GM23338 (cell line): ENCODE measurements around the gene SNTG2.

Experiments
- EZH2 ChIP-seq: fragments of 200-600 bp; sonication (generic); IDR thresholded peaks from one replicate; pipeline ENCODE4 v1.8.0; 2017; ENCODE audit warnings: antibody characterized with exemption, mild to moderate bottlenecking, low read depth; ENCODE audit not compliant: unreplicated experiment
- JUNB ChIP-seq: IDR thresholded peaks from one replicate; pipeline ENCODE4 v1.6.1; 2016; ENCODE audit warnings: antibody characterized with exemption; ENCODE audit not compliant: unreplicated experiment
- POLR2AphosphoS5 ChIP-seq: IDR thresholded peaks from 2 replicates; pipeline ENCODE4 v1.6.1; 2016; ENCODE audit warnings: antibody characterized with exemption, low read depth
- TF ChIP-seq, protein P1 (sequence below), 2 experiments: fragments of 200-600 bp in 1 of 2; sonication (generic) in 1 of 2; conservative IDR thresholded peaks; 2 replicates each; pipeline versions ENCODE4 v1.5.1 to v1.6.1; 2016 to 2017; ENCODE audit warnings: antibody characterized with exemption in 2 of 2, low read depth in 2 of 2, mild to moderate bottlenecking in 2 of 2, moderate library complexity in 1 of 2
- TF ChIP-seq, protein P2 (sequence below): IDR thresholded peaks from 2 replicates; pipeline ENCODE4 v1.6.1; 2016; ENCODE audit warnings: antibody characterized with exemption

- TF ChIP-seq, protein P1, sequence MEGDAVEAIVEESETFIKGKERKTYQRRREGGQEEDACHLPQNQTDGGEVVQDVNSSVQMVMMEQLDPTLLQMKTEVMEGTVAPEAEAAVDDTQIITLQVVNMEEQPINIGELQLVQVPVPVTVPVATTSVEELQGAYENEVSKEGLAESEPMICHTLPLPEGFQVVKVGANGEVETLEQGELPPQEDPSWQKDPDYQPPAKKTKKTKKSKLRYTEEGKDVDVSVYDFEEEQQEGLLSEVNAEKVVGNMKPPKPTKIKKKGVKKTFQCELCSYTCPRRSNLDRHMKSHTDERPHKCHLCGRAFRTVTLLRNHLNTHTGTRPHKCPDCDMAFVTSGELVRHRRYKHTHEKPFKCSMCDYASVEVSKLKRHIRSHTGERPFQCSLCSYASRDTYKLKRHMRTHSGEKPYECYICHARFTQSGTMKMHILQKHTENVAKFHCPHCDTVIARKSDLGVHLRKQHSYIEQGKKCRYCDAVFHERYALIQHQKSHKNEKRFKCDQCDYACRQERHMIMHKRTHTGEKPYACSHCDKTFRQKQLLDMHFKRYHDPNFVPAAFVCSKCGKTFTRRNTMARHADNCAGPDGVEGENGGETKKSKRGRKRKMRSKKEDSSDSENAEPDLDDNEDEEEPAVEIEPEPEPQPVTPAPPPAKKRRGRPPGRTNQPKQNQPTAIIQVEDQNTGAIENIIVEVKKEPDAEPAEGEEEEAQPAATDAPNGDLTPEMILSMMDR (conservative IDR thresholded peaks at IDR 0.05; ENCODE audit: low read depth in 2 of 2): no peak
- no peak for TF ChIP-seq EZH2
- no peak for TF ChIP-seq JUNB
- TF ChIP-seq POLR2AphosphoS5: no peak
- TF ChIP-seq, protein P2, sequence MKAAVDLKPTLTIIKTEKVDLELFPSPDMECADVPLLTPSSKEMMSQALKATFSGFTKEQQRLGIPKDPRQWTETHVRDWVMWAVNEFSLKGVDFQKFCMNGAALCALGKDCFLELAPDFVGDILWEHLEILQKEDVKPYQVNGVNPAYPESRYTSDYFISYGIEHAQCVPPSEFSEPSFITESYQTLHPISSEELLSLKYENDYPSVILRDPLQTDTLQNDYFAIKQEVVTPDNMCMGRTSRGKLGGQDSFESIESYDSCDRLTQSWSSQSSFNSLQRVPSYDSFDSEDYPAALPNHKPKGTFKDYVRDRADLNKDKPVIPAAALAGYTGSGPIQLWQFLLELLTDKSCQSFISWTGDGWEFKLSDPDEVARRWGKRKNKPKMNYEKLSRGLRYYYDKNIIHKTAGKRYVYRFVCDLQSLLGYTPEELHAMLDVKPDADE: no peak
Observed at GRCh38 chr2:922185-922584, 28.5 kb upstream of the SNTG2 start.
